Measurements from ENCODE around the gene ADCY5. TPM values are rescaled to one million over a fixed set of nuclear protein-coding genes. Genes with fewer than 3 reads are reported as not detected.

Gene ADCY5
- total RNA-seq, 1 donor from 2014 or later = 6.8 TPM

- peaks cover 2% of the 10 kb centered on the region for H3K36me3 Mint-ChIP-seq
- H3K9me3 Mint-ChIP-seq = no peaks in the 10 kb centered on the region
- H3K27ac Mint-ChIP-seq = no peak overlapping the region
- TF ChIP-seq CTCF (IDR thresholded peaks at IDR 0.05; ENCODE audit: unreplicated experiment) = no peak
- DNase-seq (ENCODE audit: low spot score in 2 of 2, unreplicated experiment in 2 of 2) = no peak
- H3K4me1 Mint-ChIP-seq = no peaks in the 10 kb centered on the region
- no peak overlapping the region for H3K4me3 Mint-ChIP-seq
- peaks cover 4% of the 10 kb centered on the region for H3K27me3 Mint-ChIP-seq (ENCODE audit: low read depth)
Measured at GRCh38 chr3:123277106-123277505, 171.8 kb downstream of the ADCY5 start.

- H3K27ac Mint-ChIP-seq = no peak overlapping the region
Measured at GRCh38 chr3:123276346-123277006, 172.4 kb downstream of the ADCY5 start.

GRCh38 chr3:123275691-123276090 is 173.2 kb downstream of the ADCY5 start:
- no peaks in the 10 kb centered on the region for H3K9me3 Mint-ChIP-seq
- no peak for TF ChIP-seq CTCF (IDR thresholded peaks at IDR 0.05; ENCODE audit: unreplicated experiment)
- no peaks in the 10 kb centered on the region for H3K4me1 Mint-ChIP-seq
- no peak for DNase-seq (ENCODE audit: low spot score in 2 of 2, unreplicated experiment in 2 of 2)
- peaks cover 4% of the 10 kb centered on the region for H3K27me3 Mint-ChIP-seq (ENCODE audit: low read depth)
- peaks cover 7% of the 10 kb centered on the region for H3K36me3 Mint-ChIP-seq
- H3K4me3 Mint-ChIP-seq = no peak overlapping the region
- no peak overlapping the region for H3K27ac Mint-ChIP-seq

More at GRCh38 chr3:123276346-123277006, 172.4 kb downstream of the ADCY5 start:
- H3K27me3 Mint-ChIP-seq (ENCODE audit: low read depth) = peaks cover 4% of the 10 kb centered on the region
- no peaks in the 10 kb centered on the region for H3K4me1 Mint-ChIP-seq
- H3K9me3 Mint-ChIP-seq = no peaks in the 10 kb centered on the region
- no peak for TF ChIP-seq CTCF (IDR thresholded peaks at IDR 0.05; ENCODE audit: unreplicated experiment)
- DNase-seq (ENCODE audit: low spot score in 2 of 2, unreplicated experiment in 2 of 2) = no peak
- no peak overlapping the region for H3K4me3 Mint-ChIP-seq
- H3K36me3 Mint-ChIP-seq = peaks cover 7% of the 10 kb centered on the region

- no peak overlapping the region for H3K4me3 Mint-ChIP-seq
- no peaks in the 10 kb centered on the region for H3K27me3 Mint-ChIP-seq (ENCODE audit: low read depth)
- no peaks in the 10 kb centered on the region for H3K9me3 Mint-ChIP-seq
- TF ChIP-seq CTCF (IDR thresholded peaks at IDR 0.05; ENCODE audit: unreplicated experiment) = no peak
- no peak overlapping the region for H3K27ac Mint-ChIP-seq
- peaks cover 20% of the 10 kb centered on the region for H3K36me3 Mint-ChIP-seq
- no peaks in the 10 kb centered on the region for H3K4me1 Mint-ChIP-seq
- DNase-seq (ENCODE audit: low spot score in 2 of 2, unreplicated experiment in 2 of 2) = no peak
Measured at GRCh38 chr3:123272547-123272946, 176.3 kb downstream of the ADCY5 start.

GRCh38 chr3:123271466-123272159 is 177.3 kb downstream of the ADCY5 start:
- peaks cover 9% of the 10 kb centered on the region for H3K9me3 Mint-ChIP-seq
- no peaks in the 10 kb centered on the region for H3K27me3 Mint-ChIP-seq (ENCODE audit: low read depth)
- no peak for TF ChIP-seq CTCF (IDR thresholded peaks at IDR 0.05; ENCODE audit: unreplicated experiment)
- H3K36me3 Mint-ChIP-seq = peaks cover 29% of the 10 kb centered on the region
- no peaks in the 10 kb centered on the region for H3K4me1 Mint-ChIP-seq
- H3K27ac Mint-ChIP-seq = no peak overlapping the region
- H3K4me3 Mint-ChIP-seq = no peak overlapping the region
- DNase-seq (ENCODE audit: low spot score in 2 of 2, unreplicated experiment in 2 of 2) = no peak
